IPS DF 6.9 (cell line): ENCODE measurements around the gene SOST.

Experiments
- DNase-seq: peaks from one replicate; pipeline ENCODE4 v3.0.0-alpha.2; 2013; ENCODE audit warnings: low read depth, low spot score
- H3K27ac ChIP-seq: one replicate; pipeline ENCODE4 v1.5.1; 2013; ENCODE audit warnings: low read length, control low read depth
- H3K27me3 ChIP-seq: 2 replicates; pipeline ENCODE4 v1.6.1; 2013; ENCODE audit warnings: mild to moderate bottlenecking, low read length; ENCODE audit not compliant: control insufficient read depth, insufficient read depth
- H3K36me3 ChIP-seq: 2 replicates; pipeline ENCODE4 v1.6.1; 2013; ENCODE audit warnings: low read length; ENCODE audit not compliant: control insufficient read depth, insufficient read depth
- H3K4me1 ChIP-seq: 2 replicates; pipeline ENCODE4 v1.6.1; 2013; ENCODE audit warnings: low read length; ENCODE audit not compliant: control insufficient read depth, insufficient read depth
- H3K4me3 ChIP-seq: 2 replicates; pipeline ENCODE4 v1.5.1; 2013; ENCODE audit warnings: mild to moderate bottlenecking, low read length
- H3K9me3 ChIP-seq: 2 replicates; pipeline ENCODE4 v1.6.1; 2013; ENCODE audit warnings: low read length, inconsistent platforms; ENCODE audit not compliant: control insufficient read depth, insufficient read depth
- WGBS: extraction: QIAGEN DNeasy Blood & Tissue Kit; methylation state at CpG from one replicate; pipeline ENCODE4 v1.1.7; 2013; ENCODE audit warnings: mixed read lengths, missing lambda C conversion rate; ENCODE audit not compliant: insufficient read length, insufficient coverage; 5-methylcytosine and 5-hydroxymethylcytosine counted together

SOST gene

GRCh38 chr17:43766413-43767052, 7.9 kb upstream of the SOST start:
- no peak for DNase-seq
- H3K27me3 ChIP-seq = no peaks in the 10 kb centered on the region
- peaks cover 11% of the 10 kb centered on the region; the same call in 1 of the 2 replicates for H3K36me3 ChIP-seq
- WGBS = no CpG with 5 or more reads among the region's 7 CpGs
- no peaks in the 10 kb centered on the region for H3K9me3 ChIP-seq
- H3K4me3 ChIP-seq = no peak overlapping the region
- no peak overlapping the region for H3K27ac ChIP-seq
- H3K4me1 ChIP-seq = no peaks in the 10 kb centered on the region

GRCh38 chr17:43760254-43760852, 1.8 kb upstream of the SOST start:
- H3K27me3 ChIP-seq = no peaks in the 10 kb centered on the region
- no peaks in the 10 kb centered on the region for H3K36me3 ChIP-seq
- peaks cover 8% of the 10 kb centered on the region for H3K4me1 ChIP-seq
- WGBS = no CpG with 5 or more reads among the region's 10 CpGs
- DNase-seq = peak; percentile 98
- no peaks in the 10 kb centered on the region for H3K9me3 ChIP-seq
- H3K4me3 ChIP-seq = no peak overlapping the region
- no peak overlapping the region for H3K27ac ChIP-seq

- H3K36me3 ChIP-seq = no peaks in the 10 kb centered on the region
- peaks cover 8% of the 10 kb centered on the region for H3K4me1 ChIP-seq
- H3K27me3 ChIP-seq = no peaks in the 10 kb centered on the region
- no peak overlapping the region for H3K4me3 ChIP-seq
- DNase-seq = no peak
- H3K9me3 ChIP-seq = no peaks in the 10 kb centered on the region
- no peak overlapping the region for H3K27ac ChIP-seq
- no CpG with 5 or more reads among the region's 7 CpGs for WGBS
Measured at GRCh38 chr17:43759836-43760235, 1.2 kb upstream of the SOST start.

GRCh38 chr17:43758086-43758485, 505 bp downstream of the SOST start:
- H3K27ac ChIP-seq = no peak overlapping the region
- H3K9me3 ChIP-seq = no peaks in the 10 kb centered on the region
- WGBS = no CpG with 5 or more reads among the region's 6 CpGs
- no peaks in the 10 kb centered on the region for H3K36me3 ChIP-seq
- H3K27me3 ChIP-seq = peaks cover 3% of the 10 kb centered on the region; the same call in 1 of the 2 replicates
- H3K4me1 ChIP-seq = peaks cover 9% of the 10 kb centered on the region
- no peak for DNase-seq
- no peak overlapping the region for H3K4me3 ChIP-seq

GRCh38 chr17:43757171-43757660, 1.4 kb downstream of the SOST start:
- H3K36me3 ChIP-seq = no peaks in the 10 kb centered on the region
- DNase-seq = no peak
- peaks cover 3% of the 10 kb centered on the region; the same call in 1 of the 2 replicates for H3K27me3 ChIP-seq
- H3K27ac ChIP-seq = no peak overlapping the region
- no peak overlapping the region for H3K4me3 ChIP-seq
- H3K4me1 ChIP-seq = peaks cover 9% of the 10 kb centered on the region
- no CpG with 5 or more reads among the region's 8 CpGs for WGBS
- no peaks in the 10 kb centered on the region for H3K9me3 ChIP-seq

- Histone ChIP-seq H3K27ac (no peak overlapping the region), H3K9me3 (no peaks in the 10 kb centered on the region), H3K4me1 (peaks cover 9% of the 10 kb centered on the region), H3K4me3 (no peak overlapping the region), H3K36me3 (no peaks in the 10 kb centered on the region), H3K27me3 (peaks cover 3% of the 10 kb centered on the region)
- WGBS = no CpG with 5 or more reads among the region's 6 CpGs
- DNase-seq = no peak
Measured at GRCh38 chr17:43756201-43756600, 2.4 kb downstream of the SOST start.

- no peaks in the 10 kb centered on the region for H3K36me3 ChIP-seq
- H3K4me1 ChIP-seq = peaks cover 9% of the 10 kb centered on the region
- no peak for DNase-seq
- peak overlapping the region; percentile 5 for H3K4me3 ChIP-seq
- H3K9me3 ChIP-seq = no peaks in the 10 kb centered on the region
- peaks cover 3% of the 10 kb centered on the region for H3K27me3 ChIP-seq
- no peak overlapping the region for H3K27ac ChIP-seq
- WGBS = no CpG with 5 or more reads among the region's 60 CpGs
Measured at GRCh38 chr17:43755389-43755875, 3.2 kb downstream of the SOST start.

- H3K27me3 ChIP-seq = peaks cover 3% of the 10 kb centered on the region
- H3K36me3 ChIP-seq = no peaks in the 10 kb centered on the region
- no CpG with 5 or more reads among the region's 21 CpGs for WGBS
- peak overlapping the region; percentile 5; the same call in 1 of the 2 replicates for H3K4me3 ChIP-seq
- no peak for DNase-seq
- H3K9me3 ChIP-seq = no peaks in the 10 kb centered on the region
- H3K4me1 ChIP-seq = peaks cover 7% of the 10 kb centered on the region
- no peak overlapping the region for H3K27ac ChIP-seq
Measured at GRCh38 chr17:43754947-43755346, 3.6 kb downstream of the SOST start.

GRCh38 chr17:43753493-43754129, 5.0 kb downstream of the SOST start:
- peaks cover 3% of the 10 kb centered on the region for H3K27me3 ChIP-seq
- no peaks in the 10 kb centered on the region for H3K36me3 ChIP-seq
- no peak for DNase-seq
- H3K4me1 ChIP-seq = peaks cover 7% of the 10 kb centered on the region
- no peak overlapping the region for H3K27ac ChIP-seq
- no CpG with 5 or more reads among the region's 5 CpGs for WGBS
- no peak overlapping the region for H3K4me3 ChIP-seq
- H3K9me3 ChIP-seq = no peaks in the 10 kb centered on the region

- Histone ChIP-seq H3K4me1 (0 out of 2 replicates have a peak, but pooled peaks cover 1% of the 10 kb centered on the region), H3K27me3 (peaks cover 3% of the 10 kb centered on the region), H3K27ac (no peak overlapping the region), H3K9me3 (no peaks in the 10 kb centered on the region), H3K36me3 (no peaks in the 10 kb centered on the region), H3K4me3 (no peak overlapping the region)
- DNase-seq = no peak
- no CpG with 5 or more reads among the region's 5 CpGs for WGBS
Measured at GRCh38 chr17:43750153-43750552, 8.4 kb downstream of the SOST start.
